ENCODE data around the gene RIC1.
"Not testable (repeated sequence)": the region's sequence is repeated elsewhere in the genome, so short reads cannot be mapped to it uniquely, and the experiment has no call there.

RIC1 gene

DNA sequence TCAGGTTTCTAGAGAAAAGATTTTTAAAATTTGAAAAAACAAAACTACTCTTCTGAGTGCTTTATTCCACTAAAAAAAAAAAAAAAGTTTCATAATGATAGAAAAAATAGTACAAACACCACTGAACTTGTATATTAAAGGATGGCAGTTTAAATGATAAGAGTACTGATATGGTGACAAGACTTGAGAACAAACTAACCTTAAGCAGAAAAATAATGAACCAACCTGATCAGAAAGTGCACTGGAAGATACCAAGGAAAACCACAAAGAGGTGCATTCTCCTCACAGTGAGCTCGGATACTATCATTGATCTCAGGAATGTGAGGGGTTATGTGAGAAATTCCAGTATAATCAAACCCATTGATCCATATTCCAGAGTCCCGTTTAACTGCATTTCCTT, 169.7 kb downstream of the RIC1 start:
- H3K4me3 ChIP-seq, result no peak overlapping the region
- no peak for TF ChIP-seq EZH2 (IDR thresholded peaks at IDR 0.05)
- TF ChIP-seq POLR2AphosphoS5 (IDR thresholded peaks at IDR 0.05; ENCODE audit: borderline replicate concordance, low read depth, low read length), result no peak
- TF ChIP-seq FOXP2 (optimal IDR thresholded peaks at IDR 0.05; ENCODE audit: control extremely low read depth, extremely low read length, insufficient read depth), result no peak
- no peaks in the 10 kb centered on the region for H3K36me3 ChIP-seq (ENCODE audit: insufficient read depth, low read length)
- H3K9me3 ChIP-seq (ENCODE audit: low read depth, low read length), result no peaks in the 10 kb centered on the region
- H3K27ac ChIP-seq, result no peak overlapping the region
- H3K9ac ChIP-seq (ENCODE audit: insufficient read length), result no peak overlapping the region
- DNase-seq (ENCODE audit: low read depth, low spot score), result no peak

DNA sequence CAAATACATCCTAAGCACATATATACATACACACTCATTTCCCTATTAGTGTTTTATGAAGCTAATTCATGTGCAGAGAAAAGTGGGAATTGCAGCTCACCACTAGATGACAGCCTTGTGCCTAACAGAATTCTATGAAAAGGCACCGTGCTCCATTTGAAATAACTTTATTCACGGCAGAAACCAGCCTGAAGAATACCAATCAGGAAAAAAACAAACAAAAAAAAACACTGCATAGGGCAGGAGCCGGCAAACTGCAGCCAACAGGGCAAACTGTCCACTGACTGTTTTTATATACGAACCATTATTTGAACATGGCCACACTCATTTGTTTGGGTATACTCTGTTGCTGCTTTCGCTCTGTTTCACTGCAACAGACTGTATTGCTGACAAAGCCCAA, 170.4 kb downstream of the RIC1 start:
- H3K4me3 ChIP-seq, result no peak overlapping the region
- no peaks in the 10 kb centered on the region for H3K36me3 ChIP-seq (ENCODE audit: insufficient read depth, low read length)
- no peak overlapping the region for H3K9ac ChIP-seq (ENCODE audit: insufficient read length)
- TF ChIP-seq EZH2 (IDR thresholded peaks at IDR 0.05) (no peak), POLR2AphosphoS5 (IDR thresholded peaks at IDR 0.05; ENCODE audit: borderline replicate concordance, low read depth, low read length) (no peak)
- DNase-seq (ENCODE audit: low read depth, low spot score), result peak; percentile 20
- H3K9me3 ChIP-seq (ENCODE audit: low read depth, low read length), result no peaks in the 10 kb centered on the region
- H3K27ac ChIP-seq, result no peak overlapping the region

DNA sequence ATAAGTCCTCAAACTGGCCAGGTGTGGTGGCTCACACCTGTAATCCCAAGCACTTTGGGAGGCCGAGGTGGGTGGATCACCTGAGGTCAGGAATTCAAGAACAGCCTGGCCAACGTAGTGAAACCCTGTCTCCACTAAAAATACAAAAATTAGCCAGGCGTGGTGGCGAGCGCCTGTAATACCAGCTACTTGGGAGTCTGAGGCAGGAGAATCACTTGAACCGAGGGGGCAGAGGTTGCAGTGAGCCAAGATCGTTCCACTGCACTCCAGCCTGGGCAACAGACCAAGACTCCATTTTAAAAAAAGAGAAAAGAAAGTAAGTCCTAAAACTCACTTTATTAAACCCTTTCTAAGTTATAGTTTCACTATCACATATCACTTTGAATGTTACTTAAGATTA, 171.5 kb downstream of the RIC1 start:
- DNase-seq (ENCODE audit: low read depth, low spot score); H3K4me3 ChIP-seq; H3K27ac ChIP-seq; H3K9ac ChIP-seq (ENCODE audit: insufficient read length); H3K9me3 ChIP-seq (ENCODE audit: low read depth, low read length); H3K36me3 ChIP-seq (ENCODE audit: insufficient read depth, low read length): not testable (repeated sequence)

DNA sequence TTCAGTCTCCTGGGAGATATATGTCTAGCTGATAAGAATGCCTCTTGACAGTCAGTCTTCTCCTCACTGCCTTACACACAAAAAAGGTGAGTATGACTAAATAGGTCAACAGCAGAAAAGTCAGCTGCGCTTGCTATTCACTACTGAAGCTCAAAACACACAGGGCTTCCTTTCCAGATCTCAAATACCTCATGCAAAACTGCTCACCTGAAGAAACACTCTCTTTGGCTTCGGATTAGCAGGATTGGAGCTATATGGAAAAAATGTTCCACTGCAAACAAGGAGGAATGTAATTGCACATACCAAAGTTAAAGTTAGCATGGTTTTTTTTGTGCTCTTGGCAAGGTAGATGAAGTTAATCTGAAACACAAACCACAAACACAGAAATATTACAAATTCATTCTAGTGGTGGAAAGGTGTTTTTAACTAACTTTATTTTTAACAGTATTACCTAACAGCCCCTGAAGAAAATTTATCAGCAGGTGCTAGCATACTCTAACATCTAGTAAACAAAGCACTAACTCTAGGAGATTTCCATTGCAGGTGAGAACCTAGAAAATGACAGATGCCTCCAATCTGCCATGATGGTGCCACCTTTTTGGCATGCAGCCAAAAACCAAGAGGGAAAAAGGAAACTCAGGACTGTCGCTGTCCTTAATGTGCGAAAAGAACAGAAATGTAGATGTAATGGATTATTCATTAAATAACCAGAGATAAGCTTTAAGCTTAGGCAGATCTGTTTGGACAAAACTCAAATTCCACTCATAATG, 172.2 kb downstream of the RIC1 start:
- Histone ChIP-seq H3K9ac (ENCODE audit: insufficient read length) (no peak overlapping the region), H3K4me3 (no peak overlapping the region), H3K27ac (no peak overlapping the region), H3K36me3 (ENCODE audit: insufficient read depth, low read length) (no peaks in the 10 kb centered on the region), H3K9me3 (ENCODE audit: low read depth, low read length) (no peaks in the 10 kb centered on the region)
- no peak for DNase-seq (ENCODE audit: low read depth, low spot score)
- no peak for TF ChIP-seq EZH2 (IDR thresholded peaks at IDR 0.05)
- TF ChIP-seq POLR2AphosphoS5 (IDR thresholded peaks at IDR 0.05; ENCODE audit: borderline replicate concordance, low read depth, low read length), result no peak
- TF ChIP-seq FOXP2 (optimal IDR thresholded peaks at IDR 0.05; ENCODE audit: control extremely low read depth, extremely low read length, insufficient read depth), result no peak

DNA sequence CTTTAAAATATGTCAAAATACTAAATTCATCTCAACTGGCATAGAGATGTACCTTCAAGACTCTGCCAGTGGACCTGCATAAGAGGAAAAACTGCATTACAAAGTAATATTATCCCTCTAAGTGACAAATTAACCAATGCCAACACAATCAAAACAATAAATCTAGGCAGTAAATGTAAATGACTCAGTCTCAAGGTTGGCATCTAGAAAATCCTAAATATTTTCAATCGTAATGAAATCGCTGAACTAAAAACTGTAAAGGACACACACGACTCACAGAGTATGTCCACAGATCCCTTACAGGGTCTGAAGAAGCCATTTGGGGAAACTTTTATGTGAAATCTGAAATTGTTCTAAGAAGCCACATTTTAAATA, 172.8 kb downstream of the RIC1 start:
- Histone ChIP-seq H3K9me3 (ENCODE audit: low read depth, low read length) (no peaks in the 10 kb centered on the region), H3K9ac (ENCODE audit: insufficient read length) (no peak overlapping the region), H3K27ac (no peak overlapping the region), H3K4me3 (no peak overlapping the region), H3K36me3 (ENCODE audit: insufficient read depth, low read length) (no peaks in the 10 kb centered on the region)
- DNase-seq (ENCODE audit: low read depth, low spot score), result no peak
- TF ChIP-seq EZH2 (IDR thresholded peaks at IDR 0.05) (no peak), FOXP2 (optimal IDR thresholded peaks at IDR 0.05; ENCODE audit: control extremely low read depth, extremely low read length, insufficient read depth) (no peak), POLR2AphosphoS5 (IDR thresholded peaks at IDR 0.05; ENCODE audit: borderline replicate concordance, low read depth, low read length) (no peak)

DNA sequence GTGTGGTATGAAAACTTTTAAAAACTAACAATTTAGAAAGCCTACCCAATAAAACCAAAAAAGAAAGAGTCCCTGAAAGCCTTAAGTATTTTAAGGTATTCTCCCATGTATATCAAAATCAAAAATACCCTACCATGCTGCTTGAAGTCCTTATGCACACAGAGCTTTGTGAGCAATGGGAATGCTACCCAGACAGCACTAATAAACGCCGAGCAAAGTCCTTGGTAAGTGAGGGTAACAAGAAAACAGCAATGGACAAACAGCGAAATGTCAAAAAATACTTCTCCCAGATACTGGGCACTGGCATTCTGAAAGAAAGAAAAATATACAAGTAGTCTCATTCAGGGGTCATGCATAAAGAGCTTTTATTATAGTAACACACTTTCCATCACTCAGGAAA, 176.6 kb downstream of the RIC1 start:
- H3K36me3 ChIP-seq (ENCODE audit: insufficient read depth, low read length), result no peaks in the 10 kb centered on the region
- DNase-seq (ENCODE audit: low read depth, low spot score), result no peak
- no peaks in the 10 kb centered on the region for H3K9me3 ChIP-seq (ENCODE audit: low read depth, low read length)
- TF ChIP-seq EZH2 (IDR thresholded peaks at IDR 0.05) (no peak), FOXP2 (optimal IDR thresholded peaks at IDR 0.05; ENCODE audit: control extremely low read depth, extremely low read length, insufficient read depth) (no peak), POLR2AphosphoS5 (IDR thresholded peaks at IDR 0.05; ENCODE audit: borderline replicate concordance, low read depth, low read length) (no peak)
- H3K27ac ChIP-seq, result no peak overlapping the region
- no peak overlapping the region for H3K4me3 ChIP-seq
- H3K9ac ChIP-seq (ENCODE audit: insufficient read length), result no peak overlapping the region

DNA sequence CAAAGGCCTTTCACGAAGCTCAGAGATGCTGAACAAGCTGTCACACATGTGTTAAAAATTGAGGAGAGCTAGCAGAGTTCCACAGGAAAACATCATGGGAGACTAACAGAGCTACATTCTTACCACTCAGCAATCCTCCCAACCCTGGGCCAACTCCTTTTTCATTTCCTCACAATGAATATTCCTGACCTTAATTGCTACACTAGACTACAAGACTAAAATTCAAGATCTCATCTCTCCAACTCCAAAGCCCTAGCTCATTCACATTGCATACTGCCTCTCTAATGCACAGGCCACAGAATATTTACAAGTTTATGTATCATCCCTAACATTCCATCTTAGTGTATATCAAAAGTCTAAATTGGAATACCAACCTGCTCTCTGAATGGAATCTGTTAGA, 182.8 kb downstream of the RIC1 start:
- no peak overlapping the region for H3K4me3 ChIP-seq
- H3K27ac ChIP-seq, result no peak overlapping the region
- H3K9me3 ChIP-seq (ENCODE audit: low read depth, low read length), result no peaks in the 10 kb centered on the region
- H3K36me3 ChIP-seq (ENCODE audit: insufficient read depth, low read length), result no peaks in the 10 kb centered on the region
- TF ChIP-seq EZH2 (IDR thresholded peaks at IDR 0.05) (no peak), POLR2AphosphoS5 (IDR thresholded peaks at IDR 0.05; ENCODE audit: borderline replicate concordance, low read depth, low read length) (no peak), FOXP2 (optimal IDR thresholded peaks at IDR 0.05; ENCODE audit: control extremely low read depth, extremely low read length, insufficient read depth) (no peak)
- DNase-seq (ENCODE audit: low read depth, low spot score), result no peak
- H3K9ac ChIP-seq (ENCODE audit: insufficient read length), result no peak overlapping the region

DNA sequence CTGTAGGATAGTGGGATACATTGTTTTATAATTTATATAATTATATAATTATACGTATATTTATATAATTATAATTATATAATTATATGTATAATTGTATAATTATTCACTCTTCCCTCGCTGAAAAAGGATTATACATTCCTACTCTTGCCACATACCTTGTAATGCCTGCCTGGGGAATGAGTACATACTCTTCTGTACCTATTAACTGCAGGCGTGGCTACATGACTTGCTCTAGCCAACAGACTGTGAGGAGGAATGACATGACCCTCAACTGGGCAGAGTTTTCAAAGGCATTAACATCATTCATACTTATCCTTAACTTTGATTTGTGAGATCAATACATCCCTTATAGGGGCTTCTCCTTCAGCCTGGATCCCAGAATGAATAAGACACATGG, 184.9 kb downstream of the RIC1 start:
- H3K36me3 ChIP-seq (ENCODE audit: insufficient read depth, low read length), result no peaks in the 10 kb centered on the region
- H3K9me3 ChIP-seq (ENCODE audit: low read depth, low read length), result no peaks in the 10 kb centered on the region

DNA sequence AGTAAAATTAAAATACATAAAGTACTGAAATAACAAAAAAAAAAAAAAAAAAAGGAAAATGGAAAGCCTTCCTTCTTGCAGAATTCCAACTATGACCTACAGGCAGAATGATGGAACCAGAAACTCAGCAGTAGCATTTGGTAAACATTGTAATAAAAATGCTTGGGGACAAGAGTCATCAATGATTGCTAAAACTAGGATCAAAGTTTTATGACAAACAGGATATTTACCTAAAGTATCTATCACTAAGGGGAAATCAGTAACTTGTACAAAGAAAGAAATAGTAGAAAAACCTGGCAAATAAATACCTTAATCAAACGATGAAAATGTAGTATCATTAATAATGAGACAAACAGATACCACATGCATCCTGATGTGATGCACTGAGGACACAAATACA, 186.6 kb downstream of the RIC1 start:
- H3K9me3 ChIP-seq (ENCODE audit: low read depth, low read length), result no peaks in the 10 kb centered on the region
- DNase-seq (ENCODE audit: low read depth, low spot score), result no peak
- no peaks in the 10 kb centered on the region for H3K36me3 ChIP-seq (ENCODE audit: insufficient read depth, low read length)
- H3K9ac ChIP-seq (ENCODE audit: insufficient read length), result no peak overlapping the region
- no peak overlapping the region for H3K27ac ChIP-seq
- H3K4me3 ChIP-seq, result no peak overlapping the region
- TF ChIP-seq FOXP2 (optimal IDR thresholded peaks at IDR 0.05; ENCODE audit: control extremely low read depth, extremely low read length, insufficient read depth), result no peak
- TF ChIP-seq EZH2 (IDR thresholded peaks at IDR 0.05), result no peak
- TF ChIP-seq POLR2AphosphoS5 (IDR thresholded peaks at IDR 0.05; ENCODE audit: borderline replicate concordance, low read depth, low read length), result no peak

More for the DNA sequence above, 184.9 kb downstream of the RIC1 start:
- no peak for DNase-seq (ENCODE audit: low read depth, low spot score)
- no peak overlapping the region for H3K4me3 ChIP-seq
- TF ChIP-seq FOXP2 (optimal IDR thresholded peaks at IDR 0.05; ENCODE audit: control extremely low read depth, extremely low read length, insufficient read depth) (no peak), POLR2AphosphoS5 (IDR thresholded peaks at IDR 0.05; ENCODE audit: borderline replicate concordance, low read depth, low read length) (no peak), EZH2 (IDR thresholded peaks at IDR 0.05) (no peak)
- H3K27ac ChIP-seq, result no peak overlapping the region
- H3K9ac ChIP-seq (ENCODE audit: insufficient read length), result no peak overlapping the region
